HEK293 (cell line): ENCODE measurements around the gene PRUNE1.

ENCODE experiments used
- HOXD13 ChIP-seq: sonication (generic); formaldehyde crosslinking; IDR thresholded peaks from 2 replicates; pipeline ENCODE4 v1.8.0; 2022; ENCODE audit warnings: missing genetic modification reagents, borderline replicate concordance
- SCRT2 ChIP-seq: fragments of 450-650 bp; formaldehyde crosslinking; IDR thresholded peaks from 2 replicates; pipeline ENCODE4 v1.5.1; 2016; ENCODE audit warnings: missing biosample characterization, missing genetic modification characterization
- TCF7L2 ChIP-seq: IDR thresholded peaks from 2 replicates; pipeline ENCODE4 v1.6.1; 2011; ENCODE audit warnings: low read depth, mild to moderate bottlenecking, inconsistent platforms, low read length, moderate library complexity, borderline replicate concordance
- YY2 ChIP-seq: fragments of 450-650 bp; formaldehyde crosslinking; IDR thresholded peaks from 2 replicates; pipeline ENCODE4 v1.5.1; 2016; ENCODE audit warnings: missing biosample characterization, missing genetic modification characterization
- ZNF266 ChIP-seq: fragments of 450-650 bp; formaldehyde crosslinking; IDR thresholded peaks from 2 replicates; pipeline ENCODE4 v1.5.1; 2016; ENCODE audit warnings: missing biosample characterization, missing genetic modification characterization, low read depth
- TF ChIP-seq, protein P1 (sequence below): IDR thresholded peaks from 2 replicates; pipeline ENCODE4 v1.6.1; 2011; ENCODE audit warnings: mild to moderate bottlenecking, low read depth, low read length, borderline replicate concordance
- TF ChIP-seq, protein P2 (sequence below): fragments of 450-650 bp; formaldehyde crosslinking; IDR thresholded peaks from 2 replicates; pipeline ENCODE4 v1.5.1; 2016; ENCODE audit warnings: missing biosample characterization, missing genetic modification characterization
- TF ChIP-seq, protein P3 (sequence below): fragments of 450-650 bp; formaldehyde crosslinking; IDR thresholded peaks from 2 replicates; pipeline ENCODE4 v1.5.1; 2016; ENCODE audit warnings: missing biosample characterization, missing genetic modification characterization, low read depth

DNA sequence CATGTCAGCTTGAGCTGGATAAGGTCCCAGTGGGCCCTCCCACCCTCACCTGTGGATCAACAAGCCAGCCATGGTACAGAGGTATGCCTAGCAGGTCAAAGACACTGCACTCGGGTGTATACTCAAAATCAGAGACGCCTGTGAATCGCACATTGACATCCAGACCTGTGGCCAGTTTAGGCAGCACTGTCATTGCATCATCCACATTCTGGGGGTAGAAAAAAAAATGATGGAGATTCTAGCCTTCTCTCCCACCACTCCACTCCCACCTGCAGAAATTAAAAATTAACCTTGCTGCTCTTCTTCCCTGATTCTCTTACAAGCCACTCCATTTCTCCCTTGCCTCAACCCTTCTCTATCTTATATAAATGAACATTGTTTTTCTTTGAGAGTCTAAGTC, 7.8 kb upstream of the PRUNE1 start:
- no peak for TF ChIP-seq ZNF266 (tag by site-specific recombination)
- TF ChIP-seq YY2 (tag by site-specific recombination), result no peak
- no peak for TF ChIP-seq SCRT2 (tag by site-specific recombination)
- TF ChIP-seq, protein P1, sequence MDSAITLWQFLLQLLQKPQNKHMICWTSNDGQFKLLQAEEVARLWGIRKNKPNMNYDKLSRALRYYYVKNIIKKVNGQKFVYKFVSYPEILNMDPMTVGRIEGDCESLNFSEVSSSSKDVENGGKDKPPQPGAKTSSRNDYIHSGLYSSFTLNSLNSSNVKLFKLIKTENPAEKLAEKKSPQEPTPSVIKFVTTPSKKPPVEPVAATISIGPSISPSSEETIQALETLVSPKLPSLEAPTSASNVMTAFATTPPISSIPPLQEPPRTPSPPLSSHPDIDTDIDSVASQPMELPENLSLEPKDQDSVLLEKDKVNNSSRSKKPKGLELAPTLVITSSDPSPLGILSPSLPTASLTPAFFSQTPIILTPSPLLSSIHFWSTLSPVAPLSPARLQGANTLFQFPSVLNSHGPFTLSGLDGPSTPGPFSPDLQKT, result no peak
- TF ChIP-seq, protein P2, sequence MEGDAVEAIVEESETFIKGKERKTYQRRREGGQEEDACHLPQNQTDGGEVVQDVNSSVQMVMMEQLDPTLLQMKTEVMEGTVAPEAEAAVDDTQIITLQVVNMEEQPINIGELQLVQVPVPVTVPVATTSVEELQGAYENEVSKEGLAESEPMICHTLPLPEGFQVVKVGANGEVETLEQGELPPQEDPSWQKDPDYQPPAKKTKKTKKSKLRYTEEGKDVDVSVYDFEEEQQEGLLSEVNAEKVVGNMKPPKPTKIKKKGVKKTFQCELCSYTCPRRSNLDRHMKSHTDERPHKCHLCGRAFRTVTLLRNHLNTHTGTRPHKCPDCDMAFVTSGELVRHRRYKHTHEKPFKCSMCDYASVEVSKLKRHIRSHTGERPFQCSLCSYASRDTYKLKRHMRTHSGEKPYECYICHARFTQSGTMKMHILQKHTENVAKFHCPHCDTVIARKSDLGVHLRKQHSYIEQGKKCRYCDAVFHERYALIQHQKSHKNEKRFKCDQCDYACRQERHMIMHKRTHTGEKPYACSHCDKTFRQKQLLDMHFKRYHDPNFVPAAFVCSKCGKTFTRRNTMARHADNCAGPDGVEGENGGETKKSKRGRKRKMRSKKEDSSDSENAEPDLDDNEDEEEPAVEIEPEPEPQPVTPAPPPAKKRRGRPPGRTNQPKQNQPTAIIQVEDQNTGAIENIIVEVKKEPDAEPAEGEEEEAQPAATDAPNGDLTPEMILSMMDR, result no peak
- TF ChIP-seq, protein P3, sequence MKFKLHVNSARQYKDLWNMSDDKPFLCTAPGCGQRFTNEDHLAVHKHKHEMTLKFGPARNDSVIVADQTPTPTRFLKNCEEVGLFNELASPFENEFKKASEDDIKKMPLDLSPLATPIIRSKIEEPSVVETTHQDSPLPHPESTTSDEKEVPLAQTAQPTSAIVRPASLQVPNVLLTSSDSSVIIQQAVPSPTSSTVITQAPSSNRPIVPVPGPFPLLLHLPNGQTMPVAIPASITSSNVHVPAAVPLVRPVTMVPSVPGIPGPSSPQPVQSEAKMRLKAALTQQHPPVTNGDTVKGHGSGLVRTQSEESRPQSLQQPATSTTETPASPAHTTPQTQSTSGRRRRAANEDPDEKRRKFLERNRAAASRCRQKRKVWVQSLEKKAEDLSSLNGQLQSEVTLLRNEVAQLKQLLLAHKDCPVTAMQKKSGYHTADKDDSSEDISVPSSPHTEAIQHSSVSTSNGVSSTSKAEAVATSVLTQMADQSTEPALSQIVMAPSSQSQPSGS (tag by site-specific recombination), result no peak
- TF ChIP-seq TCF7L2, result no peak
- TF ChIP-seq HOXD13, result no peak
